HUES48 (cell line): ENCODE data around the gene ACOXL.

ENCODE experiments used
- H3K27ac ChIP-seq: one replicate; pipeline ENCODE4 v1.7.0; 2013; ENCODE audit warnings: low read depth, low read length, inconsistent platforms
- H3K27me3 ChIP-seq: 2 replicates; pipeline ENCODE4 v1.6.1; 2013; ENCODE audit warnings: mild to moderate bottlenecking, low read length; ENCODE audit not compliant: control insufficient read depth, insufficient read depth
- H3K36me3 ChIP-seq: 2 replicates; pipeline ENCODE4 v1.6.1; 2013; ENCODE audit warnings: low read length; ENCODE audit not compliant: control insufficient read depth, insufficient read depth
- H3K4me1 ChIP-seq: 2 replicates; pipeline ENCODE4 v1.6.1; 2013; ENCODE audit warnings: mild to moderate bottlenecking, low read length; ENCODE audit not compliant: control insufficient read depth, insufficient read depth
- H3K4me3 ChIP-seq: 2 replicates; pipeline ENCODE4 v1.5.1; 2013; ENCODE audit warnings: mild to moderate bottlenecking, low read depth, low read length
- H3K9ac ChIP-seq: 2 replicates; pipeline ENCODE4 v1.6.1; 2013; ENCODE audit warnings: mild to moderate bottlenecking, low read depth, low read length, moderate library complexity
- H3K9me3 ChIP-seq: 2 replicates; pipeline ENCODE4 v1.6.1; 2013; ENCODE audit warnings: low read length; ENCODE audit not compliant: control insufficient read depth, insufficient read depth

Gene ACOXL

GRCh38 chr2:111116843-111117597 lies 384.6 kb downstream of the ACOXL start:
- Histone ChIP-seq H3K9ac (no peak overlapping the region), H3K36me3 (no peaks in the 10 kb centered on the region), H3K9me3 (no peaks in the 10 kb centered on the region), H3K4me3 (peak overlapping the region; percentile 66), H3K27ac (no peak overlapping the region), H3K27me3 (peaks cover 49% of the 10 kb centered on the region), H3K4me1 (peaks cover 9% of the 10 kb centered on the region; the same call in 1 of the 2 replicates)

GRCh38 chr2:111117598-111118480 lies 385.5 kb downstream of the ACOXL start:
- H3K27ac ChIP-seq, result no peak overlapping the region
- H3K9me3 ChIP-seq, result no peaks in the 10 kb centered on the region
- peak overlapping the region; percentile 66 for H3K4me3 ChIP-seq
- H3K4me1 ChIP-seq, result peaks cover 9% of the 10 kb centered on the region; the same call in 1 of the 2 replicates
- H3K27me3 ChIP-seq, result peaks cover 51% of the 10 kb centered on the region
- no peaks in the 10 kb centered on the region for H3K36me3 ChIP-seq
- no peak overlapping the region for H3K9ac ChIP-seq

- no peak overlapping the region for H3K27ac ChIP-seq
- H3K27me3 ChIP-seq, result peaks cover 51% of the 10 kb centered on the region
- H3K9ac ChIP-seq, result peak overlapping the region; percentile 20; the same call in 1 of the 2 replicates
- H3K4me1 ChIP-seq, result peaks cover 10% of the 10 kb centered on the region
- no peaks in the 10 kb centered on the region for H3K36me3 ChIP-seq
- H3K9me3 ChIP-seq, result no peaks in the 10 kb centered on the region
- H3K4me3 ChIP-seq, result peak overlapping the region; percentile 66
Measured at GRCh38 chr2:111118481-111118980, 386.2 kb downstream of the ACOXL start.

- Histone ChIP-seq H3K9me3 (no peaks in the 10 kb centered on the region), H3K4me3 (peak overlapping the region; percentile 66), H3K27me3 (peaks cover 51% of the 10 kb centered on the region), H3K9ac (peak overlapping the region; percentile 20; the same call in 1 of the 2 replicates), H3K4me1 (peaks cover 13% of the 10 kb centered on the region), H3K27ac (no peak overlapping the region), H3K36me3 (peaks cover 6% of the 10 kb centered on the region; the same call in 1 of the 2 replicates)
Measured at GRCh38 chr2:111118981-111119821, 386.8 kb downstream of the ACOXL start.

- peaks cover 51% of the 10 kb centered on the region for H3K27me3 ChIP-seq
- H3K27ac ChIP-seq, result no peak overlapping the region
- peak overlapping the region; percentile 66 for H3K4me3 ChIP-seq
- H3K4me1 ChIP-seq, result peaks cover 13% of the 10 kb centered on the region
- H3K36me3 ChIP-seq, result peaks cover 11% of the 10 kb centered on the region
- H3K9ac ChIP-seq, result peak overlapping the region; percentile 67; the same call in 1 of the 2 replicates
- no peaks in the 10 kb centered on the region for H3K9me3 ChIP-seq
Measured at GRCh38 chr2:111119822-111120252, 387.5 kb downstream of the ACOXL start.

- Histone ChIP-seq H3K9ac (peak within 1 kb of the TSS; percentile 68), H3K27me3 (peaks cover 51% of the 10 kb centered on the region), H3K9me3 (no peaks in the 10 kb centered on the region), H3K4me1 (peaks cover 13% of the 10 kb centered on the region), H3K27ac (peak within 1 kb of the TSS; percentile 64), H3K4me3 (peak within 1 kb of the TSS; percentile 86), H3K36me3 (peaks cover 17% of the 10 kb centered on the region)
Measured at GRCh38 chr2:111120253-111121027, 388.1 kb downstream of the ACOXL start, which contains the start of gene BCL2L11. BCL2L11 (plus strand) TSS chr2:111120914; CDS start chr2:111123746, 2,832 bp downstream.

- Histone ChIP-seq H3K36me3 (peaks cover 25% of the 10 kb centered on the region), H3K27ac (peak overlapping the region; percentile 62), H3K4me1 (peaks cover 13% of the 10 kb centered on the region), H3K27me3 (peaks cover 48% of the 10 kb centered on the region), H3K9me3 (no peaks in the 10 kb centered on the region), H3K9ac (peak overlapping the region; percentile 68), H3K4me3 (peak overlapping the region; percentile 86)
Measured at GRCh38 chr2:111121028-111121827, 388.9 kb downstream of the ACOXL start.

GRCh38 chr2:111121828-111122630 lies 389.7 kb downstream of the ACOXL start:
- peak overlapping the region; percentile 68 for H3K9ac ChIP-seq
- H3K4me1 ChIP-seq, result peaks cover 13% of the 10 kb centered on the region
- H3K4me3 ChIP-seq, result peak overlapping the region; percentile 86
- H3K27me3 ChIP-seq, result peaks cover 46% of the 10 kb centered on the region
- peaks cover 33% of the 10 kb centered on the region for H3K36me3 ChIP-seq
- H3K27ac ChIP-seq, result no peak overlapping the region
- H3K9me3 ChIP-seq, result no peaks in the 10 kb centered on the region
